Measurements from ENCODE around the gene MYG1.

The MYG1 gene

GRCh38 chr12:53299454-53300180 lies at the start of gene MYG1:
Gene MYG1 (plus strand): TSS chr12:53299695. CDS start chr12:53299738, 43 bp downstream.
- peak; percentile 71 for DNase-seq (ENCODE audit: low read depth)

- DNase-seq (ENCODE audit: low read depth): peak; percentile 41
Observed at GRCh38 chr12:53251477-53252348, 47.8 kb upstream of the MYG1 start.

GRCh38 chr12:53252349-53252916 lies 47.1 kb upstream of the MYG1 start:
- no peak for DNase-seq (ENCODE audit: low read depth)

- no peak for DNase-seq (ENCODE audit: low read depth)
Observed at GRCh38 chr12:53253298-53253697, 46.2 kb upstream of the MYG1 start.

- no peak for DNase-seq (ENCODE audit: low read depth)
Observed at GRCh38 chr12:53254816-53255545, 44.5 kb upstream of the MYG1 start.

GRCh38 chr12:53255996-53256395 lies 43.5 kb upstream of the MYG1 start:
- DNase-seq (ENCODE audit: low read depth): no peak

GRCh38 chr12:53258541-53259539 lies 40.7 kb upstream of the MYG1 start:
- DNase-seq (ENCODE audit: low read depth): no peak

GRCh38 chr12:53259891-53260290 lies 39.6 kb upstream of the MYG1 start:
- no peak for DNase-seq (ENCODE audit: low read depth)

- DNase-seq (ENCODE audit: low read depth): no peak
Observed at GRCh38 chr12:53265783-53266182, 33.7 kb upstream of the MYG1 start.

GRCh38 chr12:53267306-53267998 lies 32.0 kb upstream of the MYG1 start:
- DNase-seq (ENCODE audit: low read depth): no peak

GRCh38 chr12:53267999-53268629 lies 31.4 kb upstream of the MYG1 start, which contains the start of gene ESPL1:
Gene ESPL1 (plus strand): TSS chr12:53268299. CDS start chr12:53268767, 468 bp downstream.
- peak; percentile 62 for DNase-seq (ENCODE audit: low read depth)

- no peak for DNase-seq (ENCODE audit: low read depth)
Observed at GRCh38 chr12:53268630-53269562, 30.6 kb upstream of the MYG1 start.

GRCh38 chr12:53274445-53274844 lies 25.1 kb upstream of the MYG1 start:
- DNase-seq (ENCODE audit: low read depth): no peak

- no peak for DNase-seq (ENCODE audit: low read depth)
Observed at GRCh38 chr12:53276511-53276910, 23.0 kb upstream of the MYG1 start.

GRCh38 chr12:53277981-53278380 lies 21.5 kb upstream of the MYG1 start:
- DNase-seq (ENCODE audit: low read depth): no peak

GRCh38 chr12:53279283-53279869 lies 20.1 kb upstream of the MYG1 start:
- no peak for DNase-seq (ENCODE audit: low read depth)

GRCh38 chr12:53279888-53280498 lies 19.5 kb upstream of the MYG1 start:
- no peak for DNase-seq (ENCODE audit: low read depth)

- no peak for DNase-seq (ENCODE audit: low read depth)
Observed at GRCh38 chr12:53286448-53286847, 13.0 kb upstream of the MYG1 start.

All from stimulated activated CD8-positive, alpha-beta memory T cell treated with anti-CD3 and anti-CD28 coated beads, Interleukin-15, amount 100 ng/mL, for 24 hours (primary cell).